Renal cortical epithelial cell (primary cell): ENCODE results near the gene FARP1. TPM values are rescaled to one million over a fixed set of nuclear protein-coding genes. Genes with fewer than 3 reads are reported as not detected.

Source experiments
- DNase-seq: peaks from one replicate; pipeline ENCODE4 v3.0.0-alpha.2; 2011; ENCODE audit warnings: low read depth
- total RNA-seq: library from RNA; depleted of rRNA; stranded (reverse); fragments of >200 nt; gene quantifications from 2 replicates; pipeline ENCODE4 v1.2.3, GENCODE V29; 2014

Gene FARP1
- total RNA-seq, 1 donor from 2014 or later: 261 TPM

DNA sequence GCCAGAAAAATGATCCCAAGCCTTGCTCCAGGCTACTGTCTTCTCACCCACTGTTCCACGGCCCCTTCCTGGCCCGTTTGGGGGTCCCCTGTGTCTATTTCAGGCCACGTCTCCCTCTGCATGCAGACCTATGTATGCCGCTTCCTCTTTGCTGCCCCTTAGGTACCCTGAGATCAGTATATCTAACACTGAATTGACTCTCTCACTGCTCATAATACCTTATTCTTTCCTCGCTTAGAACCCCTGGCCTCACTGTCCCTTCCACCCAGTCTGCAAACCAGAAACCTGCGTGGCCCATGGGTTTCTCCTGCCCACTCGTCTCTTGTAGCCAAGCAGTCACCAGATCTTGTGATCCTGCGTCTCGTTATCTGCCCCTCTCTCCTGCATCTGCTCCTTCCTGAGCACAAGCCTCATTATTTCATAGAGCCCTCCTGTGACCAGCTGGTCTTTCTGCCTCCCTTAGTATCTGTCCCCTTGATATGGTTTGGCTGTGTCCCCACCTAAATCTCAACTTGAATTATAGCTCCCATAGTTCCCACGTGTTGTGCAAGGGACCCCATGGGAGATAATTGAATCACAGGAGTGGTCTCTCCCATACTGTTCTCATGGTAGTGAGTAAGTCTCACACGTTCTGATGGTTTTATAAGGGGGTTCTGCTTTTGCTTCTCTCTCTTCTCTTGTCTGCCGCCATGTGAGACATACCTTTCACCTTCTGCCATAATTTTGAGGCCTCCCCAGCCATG lies 143.1 kb downstream of the FARP1 start:
- no peak for DNase-seq

DNA sequence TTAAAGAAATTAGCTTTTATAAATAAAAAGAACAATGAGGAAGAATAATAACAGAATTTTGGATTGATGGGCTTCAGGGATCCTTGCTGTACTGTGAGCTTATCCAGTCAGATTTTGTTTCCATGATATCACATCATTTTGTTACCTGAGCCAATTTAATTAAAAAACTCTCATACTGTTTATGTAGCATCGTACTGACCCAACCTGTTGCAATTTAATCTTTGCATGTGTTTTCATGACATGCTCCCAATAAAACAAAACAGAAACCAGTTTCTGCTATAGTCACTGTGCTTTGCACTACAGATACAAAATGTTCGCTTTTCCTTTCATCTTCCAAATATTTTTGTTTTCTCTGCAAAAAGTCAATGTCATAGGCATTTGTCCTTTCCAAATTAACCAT lies 143.9 kb downstream of the FARP1 start:
- no peak for DNase-seq

DNA sequence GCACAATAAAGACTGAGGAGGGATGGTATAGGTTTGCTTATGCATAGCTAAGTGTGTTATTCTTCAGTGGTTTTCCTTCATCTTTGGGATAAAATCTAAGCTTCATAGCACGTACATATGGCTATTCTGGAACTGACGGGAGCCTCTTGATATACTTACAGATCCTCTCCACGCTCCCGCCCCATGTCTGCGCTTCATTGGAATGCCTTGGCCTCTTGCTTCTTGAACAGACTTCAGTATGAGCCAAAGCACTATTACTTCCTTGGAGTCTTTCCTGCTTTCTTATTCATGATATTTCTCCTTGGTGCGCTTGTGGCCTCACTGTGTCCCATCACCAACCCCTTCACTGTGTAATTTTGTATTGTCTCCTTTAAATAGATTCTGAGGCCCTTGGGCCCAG lies 145.3 kb downstream of the FARP1 start:
- DNase-seq: no peak

DNA sequence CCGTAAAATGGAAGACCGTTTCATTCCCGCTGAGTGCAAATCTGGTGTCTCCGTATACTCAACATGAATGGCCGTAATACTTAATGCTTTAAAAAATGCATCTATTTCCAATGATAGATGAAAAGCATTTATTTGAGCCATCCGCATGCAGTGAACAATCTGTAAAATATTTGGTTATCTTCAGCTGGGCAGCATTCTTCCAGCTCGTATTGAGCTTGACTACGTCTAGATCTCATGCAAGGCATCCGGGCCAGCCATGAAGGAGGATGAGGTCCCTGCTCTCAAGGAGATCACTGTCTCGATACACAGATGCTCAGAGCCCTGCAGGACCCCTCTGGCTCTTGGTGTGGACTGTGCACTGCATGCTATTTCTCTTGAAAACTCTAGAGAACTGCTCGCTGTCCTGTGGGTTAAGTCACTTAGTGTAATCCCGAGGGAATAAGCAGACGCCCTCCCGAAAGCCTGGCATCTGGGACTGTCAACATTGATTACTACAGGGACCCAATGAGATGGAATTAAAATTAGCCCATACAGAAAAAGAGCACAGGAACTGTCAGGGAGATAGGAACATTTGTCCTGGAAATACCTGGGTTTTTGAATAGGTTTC lies 146.5 kb downstream of the FARP1 start:
- no peak for DNase-seq

DNA sequence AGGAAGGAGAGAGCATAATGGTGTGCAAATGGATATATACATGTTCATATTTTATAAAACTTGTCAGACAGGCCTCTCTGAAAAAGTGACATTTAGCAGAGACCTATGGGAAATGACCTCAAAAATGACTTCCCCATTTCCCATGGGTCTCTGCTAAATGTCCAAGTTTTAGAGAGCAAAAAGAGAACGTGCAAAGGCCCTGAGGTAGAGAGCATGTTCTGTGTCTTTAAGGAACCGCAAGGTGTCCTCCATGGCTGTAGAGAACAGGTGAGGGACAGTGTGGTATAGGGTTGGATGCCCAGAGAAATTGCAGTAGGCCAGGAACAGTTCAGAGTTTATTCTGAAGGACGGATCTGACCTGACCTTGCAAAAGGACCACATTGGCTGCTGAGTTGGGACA lies 147.4 kb downstream of the FARP1 start:
- DNase-seq: no peak

DNA sequence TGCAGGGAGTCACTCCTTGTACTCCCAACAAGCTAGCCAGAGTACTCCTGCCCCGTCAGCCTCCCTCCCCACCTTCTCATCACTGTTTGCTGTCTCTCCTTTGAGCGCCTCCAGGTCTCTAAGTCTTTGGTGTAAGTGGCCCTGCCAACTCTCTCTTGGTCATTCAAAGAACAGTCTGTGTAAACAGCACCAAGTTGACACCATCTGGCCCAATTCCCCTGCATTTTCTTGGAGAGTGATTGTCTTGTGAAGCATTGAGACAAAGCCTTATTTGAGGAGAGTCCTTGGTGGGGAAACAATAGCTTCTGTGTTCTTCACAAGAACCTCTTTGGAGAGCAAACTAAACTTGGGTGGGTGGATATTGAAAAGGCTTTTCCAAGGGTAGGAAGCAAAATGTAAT lies 148.8 kb downstream of the FARP1 start:
- DNase-seq: no peak

DNA sequence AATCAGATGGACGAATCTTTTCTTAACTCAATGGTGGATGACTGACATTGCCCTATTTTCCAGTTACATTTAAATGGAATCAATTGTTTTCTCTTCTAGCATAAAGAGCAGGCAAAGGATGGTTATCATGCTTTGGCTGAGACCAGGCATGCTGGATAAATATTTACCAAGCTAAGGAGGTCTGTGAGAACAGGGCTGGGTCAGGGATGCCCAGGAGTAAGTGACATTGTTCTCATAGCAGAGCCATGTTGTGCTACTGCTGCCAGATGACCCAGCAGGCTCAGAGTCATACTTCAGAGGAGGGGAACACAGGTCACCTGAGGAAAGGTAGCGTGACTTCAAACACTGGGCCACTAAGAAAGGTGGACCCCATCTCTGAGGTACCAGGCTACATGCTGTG lies 150.2 kb downstream of the FARP1 start:
- peak; percentile 91 for DNase-seq

DNA sequence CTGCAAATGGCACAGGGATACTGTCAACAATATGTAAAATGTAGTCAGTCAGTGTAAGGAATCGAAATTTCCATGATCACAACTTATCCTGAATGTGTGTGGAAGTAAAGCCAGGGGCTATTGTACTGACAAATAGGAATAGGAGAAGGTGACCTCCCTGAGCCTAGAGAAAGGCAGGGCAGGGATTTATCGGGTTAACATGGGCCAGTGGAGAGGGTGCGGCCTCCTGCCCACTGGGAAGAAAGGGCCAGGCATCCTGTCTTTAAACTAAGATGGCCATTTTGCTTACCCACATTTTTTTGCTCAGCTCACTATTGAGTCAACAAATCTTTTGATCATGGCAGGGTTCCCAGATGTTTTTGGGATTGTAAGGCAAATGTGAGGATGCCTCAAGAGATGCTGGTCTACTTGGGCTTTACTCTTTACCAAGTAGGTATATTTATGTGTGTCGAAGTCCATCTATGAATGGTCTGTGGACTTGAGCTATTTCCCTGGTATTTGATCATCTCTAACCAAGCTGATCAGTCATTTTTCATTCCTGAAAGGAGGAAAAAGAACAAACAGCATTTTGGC lies 150.8 kb downstream of the FARP1 start:
- DNase-seq: peak; percentile 72

DNA sequence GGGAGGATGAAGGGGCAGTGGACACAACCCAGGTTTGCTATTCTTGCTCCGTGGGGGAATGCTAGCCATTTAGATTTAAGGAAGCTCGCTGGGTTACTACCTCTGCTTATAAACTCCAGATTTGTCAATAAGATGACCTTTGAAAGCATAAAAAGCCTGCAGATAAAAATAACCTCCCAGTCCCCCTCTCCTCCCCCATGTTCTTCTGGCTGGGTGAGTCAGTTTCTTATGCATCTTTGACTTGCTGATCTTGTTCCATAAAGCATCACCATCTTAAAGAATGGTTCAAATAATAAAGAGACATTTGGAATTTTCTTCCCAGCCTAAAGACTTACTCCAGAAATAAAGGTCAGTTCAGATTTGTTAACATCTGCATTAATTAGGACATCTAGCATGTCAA lies 152.5 kb downstream of the FARP1 start:
- no peak for DNase-seq

DNA sequence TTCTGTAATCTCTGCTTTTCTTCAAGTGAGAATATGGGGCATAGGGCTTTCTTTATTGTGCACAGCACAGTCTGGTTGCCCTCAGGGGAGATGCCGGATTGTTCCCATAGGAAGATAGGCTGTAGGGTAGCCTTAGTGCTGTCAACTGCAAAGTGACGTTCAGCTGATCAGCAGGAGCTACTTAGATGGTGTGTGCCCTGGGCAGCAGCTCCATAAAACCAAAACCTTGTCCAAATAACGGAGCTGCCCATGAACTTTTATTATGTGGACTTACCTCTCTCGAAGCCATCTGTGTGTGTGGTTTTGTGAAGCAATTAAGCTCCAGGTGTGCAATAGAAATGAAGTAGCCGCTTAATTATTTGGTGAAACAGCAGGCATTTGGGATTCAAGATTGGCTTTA lies 154.2 kb downstream of the FARP1 start:
- DNase-seq: no peak

DNA sequence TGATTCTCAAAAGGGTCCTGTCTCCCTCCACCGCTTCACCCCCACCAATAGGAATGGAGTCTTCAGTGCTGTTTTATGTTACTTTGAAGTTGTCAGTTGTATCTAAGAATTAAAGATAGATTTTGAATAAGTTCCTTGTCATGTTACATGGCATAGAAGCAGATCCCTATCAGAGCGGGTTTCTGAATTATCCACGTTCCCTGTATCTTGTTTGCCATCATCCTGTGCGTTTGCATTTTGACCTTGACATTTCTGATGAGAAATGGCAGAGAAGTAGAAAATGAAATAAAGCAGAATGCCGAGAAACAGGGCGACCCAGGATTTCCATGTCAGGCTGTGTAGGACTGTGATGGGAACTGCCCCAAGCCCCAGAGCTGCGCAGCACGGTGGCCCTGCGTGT lies 154.9 kb downstream of the FARP1 start:
- no peak for DNase-seq

DNA sequence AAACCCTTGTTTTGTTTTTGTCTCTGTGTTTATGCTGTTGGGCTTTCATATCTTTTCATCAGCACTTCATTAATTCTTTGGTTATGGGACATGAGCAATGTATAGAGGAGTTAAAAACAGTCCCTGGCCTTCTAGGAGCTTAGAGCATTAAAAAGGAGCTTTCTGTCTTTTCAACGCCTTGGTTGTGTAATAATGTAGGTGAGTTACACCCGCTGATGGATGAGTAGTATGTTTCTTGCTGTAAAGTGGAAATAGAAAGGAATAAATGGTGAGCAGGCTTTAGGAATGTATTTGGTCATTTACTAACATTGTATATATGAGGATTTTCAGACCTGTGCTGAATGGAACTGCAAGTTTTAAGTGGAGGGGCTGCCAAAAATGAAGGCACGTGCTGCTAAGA lies 155.7 kb downstream of the FARP1 start:
- no peak for DNase-seq

DNA sequence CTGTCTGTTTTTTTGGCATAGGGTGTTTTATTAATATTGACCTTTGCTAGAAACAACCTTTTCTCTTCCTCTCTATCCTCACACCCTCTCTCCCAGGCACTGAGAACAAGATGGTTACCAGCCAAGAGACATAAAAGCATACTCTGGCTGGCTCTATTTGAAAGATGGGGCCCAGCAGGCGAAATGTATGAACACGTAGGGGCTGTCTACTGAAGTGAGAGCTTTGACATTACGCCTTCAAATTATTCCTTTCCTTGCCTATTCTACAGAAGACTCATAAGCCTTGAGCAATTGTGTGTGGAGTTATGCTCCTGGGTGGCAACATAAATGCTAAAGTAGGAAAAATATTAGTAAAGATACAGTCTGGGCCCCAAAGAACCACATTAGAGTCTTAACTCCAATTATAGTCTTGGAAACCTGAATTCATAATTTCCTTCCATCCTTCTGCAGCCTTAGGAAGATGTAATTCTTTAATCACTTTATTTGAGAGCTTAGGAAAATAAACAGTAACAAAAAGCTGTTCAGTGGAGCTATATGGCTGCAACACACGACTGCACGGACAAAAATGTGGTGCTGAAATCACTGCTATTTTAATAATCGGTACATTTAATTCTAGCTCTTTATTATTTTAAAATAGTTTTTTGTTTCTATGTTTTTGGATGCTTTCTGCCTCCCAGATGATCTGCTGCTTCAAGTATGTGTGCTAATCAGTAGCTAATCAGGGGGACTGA lies 156.5 kb downstream of the FARP1 start:
- no peak for DNase-seq

DNA sequence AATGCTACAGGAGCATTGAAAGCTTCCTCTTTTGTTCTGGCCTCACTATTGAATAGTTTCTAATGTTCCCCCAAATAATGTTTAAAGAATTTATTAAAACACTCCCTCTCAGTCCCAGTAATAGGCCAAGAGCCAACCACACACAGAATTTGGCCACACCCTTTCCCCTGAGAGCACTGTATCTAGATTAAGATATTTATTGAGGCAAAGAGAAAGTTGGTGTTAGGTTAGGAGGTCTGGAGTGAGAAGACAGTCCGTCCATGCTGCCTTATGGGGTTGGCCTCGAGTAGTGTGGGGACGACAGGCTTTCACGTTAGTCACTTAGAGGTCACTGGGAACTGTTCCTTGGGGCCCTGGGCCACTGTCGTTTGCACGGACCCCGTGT lies 157.1 kb downstream of the FARP1 start:
- DNase-seq: no peak

DNA sequence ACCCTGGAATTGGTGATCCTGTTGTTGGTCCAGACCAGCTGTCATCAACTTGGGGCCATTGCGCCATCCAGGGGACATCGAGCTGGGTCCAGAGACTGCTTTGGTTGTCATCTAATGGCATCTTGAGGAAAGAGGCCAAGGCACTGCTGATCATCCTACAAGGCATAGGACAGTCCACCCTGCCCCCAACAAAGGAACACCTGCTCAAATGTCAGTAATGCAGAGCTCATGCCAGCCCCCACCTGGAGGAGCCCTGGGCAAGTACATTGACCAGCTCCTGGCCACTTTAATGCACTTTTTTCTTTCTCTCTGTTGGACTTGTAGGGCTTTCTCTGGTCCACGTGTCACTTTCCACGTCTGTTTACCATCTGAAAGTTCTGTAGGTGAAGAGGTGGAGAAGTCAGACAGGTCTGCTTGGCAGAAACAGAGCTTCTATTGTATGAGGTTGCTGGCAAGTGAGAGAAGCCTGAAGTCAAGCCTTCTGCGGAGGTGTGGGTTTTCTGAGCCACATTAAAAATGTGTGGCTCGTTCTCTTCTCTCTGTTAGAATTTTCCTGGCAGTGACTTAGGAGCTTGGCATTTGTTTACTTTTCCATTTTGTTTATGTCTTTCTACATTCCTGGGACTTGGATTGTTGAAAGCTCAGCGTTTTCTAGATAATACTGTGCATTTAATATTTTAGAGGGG lies 158.2 kb downstream of the FARP1 start:
- peak; percentile 89 for DNase-seq

DNA sequence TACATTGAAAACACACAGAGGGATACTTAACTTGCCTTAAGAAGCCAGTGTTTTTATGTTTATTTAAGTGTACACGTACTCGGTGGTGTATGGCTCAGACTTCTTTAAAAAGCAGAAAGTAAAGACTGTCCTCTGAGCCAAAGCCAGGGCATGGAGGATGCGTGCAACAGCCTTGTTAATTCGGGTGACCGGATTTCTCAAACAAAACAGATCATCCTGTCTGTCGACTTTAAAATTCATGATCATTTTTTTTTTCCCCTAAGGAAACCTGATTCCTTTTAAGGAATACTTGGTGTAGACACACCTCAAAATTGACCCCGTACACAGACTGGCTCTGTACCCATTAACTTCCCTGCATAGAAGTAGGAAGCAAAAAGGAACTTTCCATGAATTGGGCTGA lies 158.8 kb downstream of the FARP1 start:
- DNase-seq: peak; percentile 70

DNA sequence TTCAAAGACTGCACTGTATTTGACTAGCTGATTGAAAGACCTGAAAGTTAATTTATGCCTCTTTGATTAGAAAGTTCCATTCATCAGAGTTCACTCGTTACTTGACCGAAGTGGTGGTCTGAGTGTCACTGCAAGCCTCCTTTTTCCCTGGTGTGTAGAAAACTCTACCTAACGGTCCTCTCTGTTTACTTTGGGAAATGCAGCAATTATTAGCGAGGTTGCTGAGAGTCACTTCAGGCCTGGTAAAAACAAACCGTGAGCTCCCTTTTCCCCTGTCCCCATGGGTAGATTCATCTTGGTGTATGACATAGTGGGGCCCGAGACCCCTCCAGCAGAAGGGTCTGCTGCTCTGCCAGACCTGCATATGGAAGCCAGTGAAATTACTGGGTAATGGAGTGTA lies 161.0 kb downstream of the FARP1 start:
- DNase-seq: no peak

DNA sequence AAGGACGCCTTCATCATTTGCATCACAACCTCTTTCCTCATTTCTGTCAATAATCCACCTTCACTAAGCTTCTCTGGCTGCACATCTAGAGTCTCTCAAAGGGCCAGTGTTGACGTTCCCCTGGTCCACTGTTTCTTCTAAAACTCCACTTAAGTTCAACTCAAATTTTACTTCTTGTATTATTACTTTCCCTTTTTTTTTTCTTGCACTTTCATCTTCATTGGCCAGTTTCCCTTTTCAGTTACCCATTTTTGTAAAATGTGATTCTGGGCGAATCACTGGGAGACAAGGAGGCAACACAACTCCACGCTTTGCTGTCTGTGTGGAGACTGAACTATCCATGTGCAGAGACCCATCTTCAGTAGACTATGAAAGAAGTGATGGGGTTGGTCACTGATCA lies 162.8 kb downstream of the FARP1 start:
- no peak for DNase-seq

DNA sequence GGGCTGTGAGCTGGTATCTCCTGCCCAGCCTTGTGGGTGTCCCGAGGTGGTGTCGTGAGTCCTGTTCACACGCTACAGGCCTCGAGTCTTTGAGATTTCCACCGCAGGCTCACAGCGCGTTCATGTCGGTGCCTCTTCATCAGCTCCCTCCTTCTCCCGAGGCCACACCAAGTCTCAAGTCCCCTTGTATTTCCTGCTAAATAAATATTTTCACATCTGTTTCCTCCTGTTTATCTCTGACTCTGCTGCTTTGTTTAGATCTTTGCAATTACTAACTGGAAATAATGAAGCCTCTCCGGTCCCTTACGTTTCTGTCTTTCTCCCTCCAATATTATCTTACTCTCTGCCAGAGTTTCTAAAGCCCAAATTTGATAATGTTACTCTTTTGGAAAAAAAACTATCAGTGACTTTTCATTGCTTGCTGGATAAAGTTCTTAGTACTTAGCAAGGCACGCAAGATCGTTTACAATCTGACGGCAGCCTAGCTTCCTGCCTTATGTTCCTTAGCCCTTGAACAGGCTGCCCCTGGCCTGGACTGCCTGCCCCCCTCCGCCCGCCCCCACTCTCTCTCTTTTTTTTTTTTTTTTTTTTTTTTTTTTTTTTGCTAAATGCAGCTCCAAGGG lies 164.7 kb downstream of the FARP1 start:
- DNase-seq: peak; percentile 63

DNA sequence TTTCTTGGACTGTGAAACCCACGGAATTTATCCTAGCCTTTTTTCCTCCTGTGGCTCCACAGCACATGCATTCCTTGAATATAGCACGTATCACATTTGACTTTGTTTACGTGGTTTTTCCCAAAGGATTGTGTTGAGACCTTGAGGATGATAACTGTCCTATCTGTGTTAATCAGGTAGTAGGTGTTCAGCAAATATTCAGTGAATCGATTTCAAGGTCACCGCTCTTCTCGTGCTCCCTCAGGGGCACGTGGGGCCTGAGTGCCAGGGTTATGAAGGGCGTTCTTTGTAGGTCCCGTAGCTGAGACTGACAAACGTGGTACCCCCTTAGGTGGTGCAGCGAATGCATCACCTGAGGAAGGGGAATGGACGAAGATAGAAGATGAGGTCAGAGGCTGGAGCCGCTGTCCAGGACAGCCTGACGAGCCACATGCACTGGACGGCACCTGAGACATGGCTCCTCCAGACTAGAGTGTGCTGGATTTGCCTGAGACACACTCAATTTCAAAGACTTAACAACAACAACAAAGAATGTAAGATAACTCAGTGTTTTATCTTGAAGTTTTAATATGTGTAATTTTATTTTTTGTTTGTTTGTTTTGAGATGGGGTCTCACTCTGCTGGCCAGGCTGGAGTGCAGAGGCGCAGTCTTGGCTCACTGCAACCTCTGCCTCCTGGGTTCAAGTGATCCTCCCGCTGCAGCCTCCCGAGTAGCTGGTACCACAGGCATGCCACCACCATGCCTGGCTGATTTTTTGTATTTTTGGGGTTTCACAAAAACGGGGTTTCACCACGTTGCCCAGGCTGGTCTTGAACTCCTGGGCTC lies 165.4 kb downstream of the FARP1 start:
- no peak for DNase-seq
